Measurements from ENCODE around the gene TNFAIP1.

TNFAIP1 gene

DNA sequence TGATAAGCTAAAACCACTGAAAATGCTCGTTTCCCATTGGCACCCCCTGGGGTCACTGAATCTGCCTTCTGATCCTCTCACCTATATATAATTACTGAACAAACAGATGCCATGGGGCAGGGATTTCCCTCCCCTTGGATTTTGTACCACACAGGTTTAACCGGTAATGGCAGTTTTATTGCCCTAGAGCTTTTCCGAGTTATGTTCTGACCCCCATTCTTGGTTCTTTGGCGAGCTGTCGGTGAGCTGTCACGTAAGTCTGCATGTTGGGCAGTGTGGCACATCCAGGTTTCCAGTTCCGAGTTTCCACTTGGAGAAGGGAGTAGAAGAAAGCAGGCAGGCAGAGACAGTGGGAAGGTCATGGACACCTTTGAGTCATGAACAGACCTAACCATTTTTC is 9.4 kb upstream of the TNFAIP1 start:
- Histone ChIP-seq H3K79me2 (ENCODE audit: control insufficient read depth, insufficient read depth, low read length, unreplicated experiment) (no peaks in the 10 kb centered on the region), H3K27ac (ENCODE audit: low read depth, low read length) (no peak overlapping the region), H3K4me3 (ENCODE audit: low read depth, low read length) (no peak overlapping the region), H3K4me1 (ENCODE audit: control insufficient read depth, insufficient read depth, low read length, unreplicated experiment) (no peaks in the 10 kb centered on the region), H3K27me3 (ENCODE audit: insufficient read depth, low read length) (no peaks in the 10 kb centered on the region), H3K36me3 (ENCODE audit: insufficient read depth, low read length) (peaks cover 10% of the 10 kb centered on the region; the same call in 1 of the 2 replicates), H2AFZ (ENCODE audit: low read length, unreplicated experiment) (no peak overlapping the region)

DNA sequence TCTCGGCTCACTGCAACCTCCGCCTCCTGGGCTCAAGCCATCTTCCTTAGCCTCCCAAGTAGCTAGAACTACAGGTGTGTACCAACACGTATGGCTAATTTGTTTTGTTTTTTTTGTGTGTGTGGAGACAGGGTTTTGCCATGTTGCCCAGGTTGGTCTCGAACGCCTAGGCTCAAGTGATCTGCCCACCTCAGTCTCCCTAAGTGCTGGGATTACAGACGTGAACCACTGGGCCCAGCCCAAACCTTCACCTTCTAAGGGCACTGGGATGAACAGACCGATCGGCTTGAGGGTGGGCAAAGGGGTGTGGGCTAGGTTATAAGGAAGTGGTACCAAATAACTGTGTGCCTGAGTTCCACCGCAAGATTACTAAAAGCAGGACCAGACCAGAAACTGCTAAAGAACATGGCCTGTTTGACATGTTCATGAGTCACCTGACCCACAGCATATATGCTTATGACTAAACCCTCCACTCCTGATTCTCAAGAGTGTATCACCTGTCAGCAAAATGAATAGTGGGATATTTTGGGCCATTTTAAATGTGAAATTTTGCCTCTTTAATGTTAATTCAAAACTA is 8.4 kb upstream of the TNFAIP1 start:
- Histone ChIP-seq H3K27ac (ENCODE audit: low read depth, low read length) (no peak overlapping the region), H3K4me1 (ENCODE audit: control insufficient read depth, insufficient read depth, low read length, unreplicated experiment) (no peaks in the 10 kb centered on the region), H3K79me2 (ENCODE audit: control insufficient read depth, insufficient read depth, low read length, unreplicated experiment) (peaks cover under 1% of the 10 kb centered on the region), H3K4me3 (ENCODE audit: low read depth, low read length) (no peak overlapping the region), H3K36me3 (ENCODE audit: insufficient read depth, low read length) (peaks cover 10% of the 10 kb centered on the region; the same call in 1 of the 2 replicates), H2AFZ (ENCODE audit: low read length, unreplicated experiment) (no peak overlapping the region), H3K27me3 (ENCODE audit: insufficient read depth, low read length) (no peaks in the 10 kb centered on the region)

GRCh38 chr17:28327709-28328108 is 7.9 kb upstream of the TNFAIP1 start:
- H3K36me3 ChIP-seq (ENCODE audit: insufficient read depth, low read length) = peaks cover 10% of the 10 kb centered on the region; the same call in 1 of the 2 replicates
- no peaks in the 10 kb centered on the region for H3K27me3 ChIP-seq (ENCODE audit: insufficient read depth, low read length)
- H2AFZ ChIP-seq (ENCODE audit: low read length, unreplicated experiment) = no peak overlapping the region
- H3K4me1 ChIP-seq (ENCODE audit: control insufficient read depth, insufficient read depth, low read length, unreplicated experiment) = no peaks in the 10 kb centered on the region
- H3K79me2 ChIP-seq (ENCODE audit: control insufficient read depth, insufficient read depth, low read length, unreplicated experiment) = peaks cover 4% of the 10 kb centered on the region
- H3K27ac ChIP-seq (ENCODE audit: low read depth, low read length) = no peak overlapping the region
- H3K4me3 ChIP-seq (ENCODE audit: low read depth, low read length) = no peak overlapping the region

- H3K79me2 ChIP-seq (ENCODE audit: control insufficient read depth, insufficient read depth, low read length, unreplicated experiment) = peaks cover 11% of the 10 kb centered on the region
- H3K27ac ChIP-seq (ENCODE audit: low read depth, low read length) = no peak overlapping the region
- H3K27me3 ChIP-seq (ENCODE audit: insufficient read depth, low read length) = no peaks in the 10 kb centered on the region
- no peak overlapping the region for H3K4me3 ChIP-seq (ENCODE audit: low read depth, low read length)
- H2AFZ ChIP-seq (ENCODE audit: low read length, unreplicated experiment) = no peak overlapping the region
- peaks cover 10% of the 10 kb centered on the region; the same call in 1 of the 2 replicates for H3K36me3 ChIP-seq (ENCODE audit: insufficient read depth, low read length)
- H3K4me1 ChIP-seq (ENCODE audit: control insufficient read depth, insufficient read depth, low read length, unreplicated experiment) = no peaks in the 10 kb centered on the region
Observed at GRCh38 chr17:28328325-28328724, 7.2 kb upstream of the TNFAIP1 start.

- peaks cover 29% of the 10 kb centered on the region for H3K79me2 ChIP-seq (ENCODE audit: control insufficient read depth, insufficient read depth, low read length, unreplicated experiment)
- H2AFZ ChIP-seq (ENCODE audit: low read length, unreplicated experiment) = no peak overlapping the region
- H3K27ac ChIP-seq (ENCODE audit: low read depth, low read length) = no peak overlapping the region
- H3K4me1 ChIP-seq (ENCODE audit: control insufficient read depth, insufficient read depth, low read length, unreplicated experiment) = peaks cover 9% of the 10 kb centered on the region
- no peaks in the 10 kb centered on the region for H3K27me3 ChIP-seq (ENCODE audit: insufficient read depth, low read length)
- H3K4me3 ChIP-seq (ENCODE audit: low read depth, low read length) = no peak overlapping the region
- H3K36me3 ChIP-seq (ENCODE audit: insufficient read depth, low read length) = peaks cover 10% of the 10 kb centered on the region; the same call in 1 of the 2 replicates
Observed at GRCh38 chr17:28330671-28331070, 4.9 kb upstream of the TNFAIP1 start.

- Histone ChIP-seq H3K36me3 (ENCODE audit: insufficient read depth, low read length) (peaks cover 10% of the 10 kb centered on the region; the same call in 1 of the 2 replicates), H3K79me2 (ENCODE audit: control insufficient read depth, insufficient read depth, low read length, unreplicated experiment) (peaks cover 39% of the 10 kb centered on the region), H3K4me3 (ENCODE audit: low read depth, low read length) (no peak overlapping the region), H2AFZ (ENCODE audit: low read length, unreplicated experiment) (no peak overlapping the region), H3K27me3 (ENCODE audit: insufficient read depth, low read length) (no peaks in the 10 kb centered on the region), H3K4me1 (ENCODE audit: control insufficient read depth, insufficient read depth, low read length, unreplicated experiment) (peaks cover 16% of the 10 kb centered on the region), H3K27ac (ENCODE audit: low read depth, low read length) (no peak overlapping the region)
Observed at GRCh38 chr17:28331891-28332420, 3.6 kb upstream of the TNFAIP1 start.

GRCh38 chr17:28333083-28333746 is 2.3 kb upstream of the TNFAIP1 start:
- no peak overlapping the region for H3K27ac ChIP-seq (ENCODE audit: low read depth, low read length)
- no peaks in the 10 kb centered on the region for H3K27me3 ChIP-seq (ENCODE audit: insufficient read depth, low read length)
- peaks cover 10% of the 10 kb centered on the region; the same call in 1 of the 2 replicates for H3K36me3 ChIP-seq (ENCODE audit: insufficient read depth, low read length)
- peaks cover 26% of the 10 kb centered on the region for H3K4me1 ChIP-seq (ENCODE audit: control insufficient read depth, insufficient read depth, low read length, unreplicated experiment)
- peaks cover 52% of the 10 kb centered on the region for H3K79me2 ChIP-seq (ENCODE audit: control insufficient read depth, insufficient read depth, low read length, unreplicated experiment)
- no peak overlapping the region; the same call in 1 of the 2 replicates for H3K4me3 ChIP-seq (ENCODE audit: low read depth, low read length)
- H2AFZ ChIP-seq (ENCODE audit: low read length, unreplicated experiment) = no peak overlapping the region

GRCh38 chr17:28334171-28334570 is 1.4 kb upstream of the TNFAIP1 start:
- peaks cover 57% of the 10 kb centered on the region for H3K79me2 ChIP-seq (ENCODE audit: control insufficient read depth, insufficient read depth, low read length, unreplicated experiment)
- H3K4me1 ChIP-seq (ENCODE audit: control insufficient read depth, insufficient read depth, low read length, unreplicated experiment) = peaks cover 32% of the 10 kb centered on the region
- no peaks in the 10 kb centered on the region; the same call in 1 of the 2 replicates for H3K36me3 ChIP-seq (ENCODE audit: insufficient read depth, low read length)
- no peak overlapping the region for H3K27ac ChIP-seq (ENCODE audit: low read depth, low read length)
- no peak overlapping the region for H2AFZ ChIP-seq (ENCODE audit: low read length, unreplicated experiment)
- H3K4me3 ChIP-seq (ENCODE audit: low read depth, low read length) = peak overlapping the region; percentile 99
- no peaks in the 10 kb centered on the region for H3K27me3 ChIP-seq (ENCODE audit: insufficient read depth, low read length)

DNA sequence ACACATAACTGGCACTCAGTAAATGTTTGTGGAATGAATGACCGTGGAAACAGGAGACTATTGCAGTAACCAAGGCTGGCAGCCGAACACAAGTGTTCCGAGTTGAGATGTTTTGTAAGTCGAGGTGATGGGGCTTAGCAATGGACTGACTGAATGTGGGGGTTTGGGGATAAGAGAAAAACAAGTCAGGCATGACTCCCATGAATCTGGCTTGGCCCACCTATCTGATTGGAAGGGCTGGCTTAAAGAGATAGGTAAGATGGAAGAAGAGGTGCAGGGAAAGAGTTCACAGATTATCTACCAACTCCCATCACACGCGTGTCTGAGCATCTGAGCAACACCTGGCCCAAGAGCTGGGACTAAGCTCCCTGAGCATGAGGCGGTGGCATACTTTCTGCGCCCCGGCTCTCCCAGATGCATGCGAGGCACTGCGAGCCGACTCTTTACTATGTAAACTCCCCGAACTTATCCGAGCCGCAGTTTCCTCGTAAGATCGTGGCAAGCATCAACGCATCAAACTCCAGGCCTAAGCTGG is 828 bp upstream of the TNFAIP1 start:
- Histone ChIP-seq H3K27me3 (ENCODE audit: insufficient read depth, low read length) (no peaks in the 10 kb centered on the region), H3K4me3 (ENCODE audit: low read depth, low read length) (peak overlapping the region; percentile 99), H2AFZ (ENCODE audit: low read length, unreplicated experiment) (peak overlapping the region; percentile 92), H3K36me3 (ENCODE audit: insufficient read depth, low read length) (no peaks in the 10 kb centered on the region), H3K79me2 (ENCODE audit: control insufficient read depth, insufficient read depth, low read length, unreplicated experiment) (peaks cover 62% of the 10 kb centered on the region), H3K4me1 (ENCODE audit: control insufficient read depth, insufficient read depth, low read length, unreplicated experiment) (peaks cover 32% of the 10 kb centered on the region), H3K27ac (ENCODE audit: low read depth, low read length) (peak overlapping the region; percentile 87)

DNA sequence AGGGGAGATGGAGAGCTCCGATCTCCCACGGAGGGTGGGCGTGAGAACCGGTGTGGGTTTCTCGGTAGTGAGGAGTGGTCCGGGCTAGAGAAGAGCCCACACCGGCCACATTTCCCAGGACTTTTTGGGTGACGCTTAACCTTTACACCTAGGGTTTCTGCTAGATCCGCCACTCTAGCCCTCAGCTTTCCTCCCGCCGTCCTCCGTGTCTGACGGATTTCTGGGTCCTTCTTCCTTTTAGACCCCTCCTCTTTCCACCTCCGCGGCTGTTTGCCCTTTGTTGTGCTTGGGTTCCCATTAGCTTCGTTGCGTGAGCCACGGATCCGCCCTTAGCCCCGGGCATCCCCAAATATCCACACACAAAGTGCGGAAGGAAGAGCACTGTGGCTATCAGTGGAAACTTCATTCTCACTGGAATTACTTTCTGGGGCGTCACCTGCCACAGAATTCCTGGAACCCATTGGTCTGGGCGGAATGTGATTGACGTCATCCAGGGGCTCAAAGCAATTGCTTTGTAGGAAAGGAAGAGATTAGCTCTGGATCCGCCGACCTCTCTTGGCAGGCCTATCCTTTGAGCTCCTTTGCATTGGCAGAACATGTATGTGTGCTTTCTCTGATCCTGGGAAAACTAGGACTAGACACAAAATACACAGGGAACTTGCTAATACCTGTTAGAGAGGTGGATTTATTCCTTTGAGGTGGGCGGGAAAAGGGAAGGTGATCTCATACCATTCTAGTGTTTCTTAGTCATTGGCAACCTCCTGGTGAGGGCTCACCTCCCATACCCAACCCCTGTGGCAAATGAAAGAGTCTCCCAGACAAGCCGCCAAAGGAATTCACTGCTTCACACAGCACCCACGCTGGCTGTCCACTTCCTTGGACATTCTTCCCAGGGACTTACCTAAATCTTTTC is 654 bp downstream of the TNFAIP1 start:
- Histone ChIP-seq H2AFZ (ENCODE audit: low read length, unreplicated experiment) (peak overlapping the region; percentile 16), H3K4me3 (ENCODE audit: low read depth, low read length) (peak overlapping the region; percentile 99), H3K79me2 (ENCODE audit: control insufficient read depth, insufficient read depth, low read length, unreplicated experiment) (peaks cover 66% of the 10 kb centered on the region), H3K36me3 (ENCODE audit: insufficient read depth, low read length) (peaks cover 4% of the 10 kb centered on the region; the same call in 1 of the 2 replicates), H3K4me1 (ENCODE audit: control insufficient read depth, insufficient read depth, low read length, unreplicated experiment) (peaks cover 32% of the 10 kb centered on the region), H3K27me3 (ENCODE audit: insufficient read depth, low read length) (no peaks in the 10 kb centered on the region), H3K27ac (ENCODE audit: low read depth, low read length) (peak overlapping the region; percentile 72)

Measured in ACC112 (cell line).